Measurements from ENCODE around the gene TRAK2. TPM values are rescaled to one million over a fixed set of nuclear protein-coding genes. Genes with fewer than 3 reads are reported as not detected.

TRAK2 gene
- total RNA-seq, 2 experiments from 2014 or later, result 7.1 to 11.9 TPM

DNA sequence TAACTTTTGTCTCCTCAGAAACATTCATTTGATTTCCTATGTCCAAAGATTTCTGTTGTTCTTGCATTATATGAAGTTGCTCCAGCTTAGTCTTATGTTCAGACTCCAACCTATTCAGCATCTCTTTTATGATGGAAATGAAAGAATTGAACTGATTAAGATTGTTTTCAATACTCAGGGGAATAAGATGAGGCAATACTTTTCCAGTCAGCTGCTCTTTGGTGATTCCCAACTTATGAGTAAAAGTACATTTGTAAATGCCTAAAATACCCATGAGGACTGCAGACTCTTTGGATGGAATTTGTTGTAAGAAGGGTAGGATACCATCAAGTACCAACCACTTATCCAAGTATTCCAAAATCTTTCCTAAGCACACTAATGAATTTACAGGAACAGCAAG, 39.8 kb downstream of the TRAK2 start:
- POLR2A ChIA-PET, result interaction anchor here (0.6 kb wide), 1 partner anchor 34 kb away, joined by 3 read pairs; no protein-coding TSS in a partner anchor
- Histone ChIP-seq H3K4me3 (ENCODE audit: low read depth, low read length, poor library complexity, severe bottlenecking) (no peak overlapping the region), H3K27ac (ENCODE audit: low read depth, low read length, poor library complexity, severe bottlenecking) (no peak overlapping the region), H3K4me2 (ENCODE audit: low read length) (no peak overlapping the region), H3K79me2 (ENCODE audit: insufficient read depth, low read depth, low read length) (peaks cover 4% of the 10 kb centered on the region; the same call in 1 of the 2 replicates), H3K9me3 (ENCODE audit: low read length) (no peaks in the 10 kb centered on the region), H4K20me1 (ENCODE audit: insufficient read depth, low read length) (no peaks in the 10 kb centered on the region), H3K36me3 (ENCODE audit: insufficient read depth, low read length) (0 out of 2 replicates have a peak, but pooled peaks cover 2% of the 10 kb centered on the region), H3K9me2 (ENCODE audit: insufficient read depth, low read length) (no peaks in the 10 kb centered on the region), H3K4me1 (ENCODE audit: insufficient read depth, low read length, poor library complexity, severe bottlenecking) (peaks cover 18% of the 10 kb centered on the region), H2AFZ (ENCODE audit: low read length) (no peak overlapping the region)
- TF ChIP-seq, protein P1, sequence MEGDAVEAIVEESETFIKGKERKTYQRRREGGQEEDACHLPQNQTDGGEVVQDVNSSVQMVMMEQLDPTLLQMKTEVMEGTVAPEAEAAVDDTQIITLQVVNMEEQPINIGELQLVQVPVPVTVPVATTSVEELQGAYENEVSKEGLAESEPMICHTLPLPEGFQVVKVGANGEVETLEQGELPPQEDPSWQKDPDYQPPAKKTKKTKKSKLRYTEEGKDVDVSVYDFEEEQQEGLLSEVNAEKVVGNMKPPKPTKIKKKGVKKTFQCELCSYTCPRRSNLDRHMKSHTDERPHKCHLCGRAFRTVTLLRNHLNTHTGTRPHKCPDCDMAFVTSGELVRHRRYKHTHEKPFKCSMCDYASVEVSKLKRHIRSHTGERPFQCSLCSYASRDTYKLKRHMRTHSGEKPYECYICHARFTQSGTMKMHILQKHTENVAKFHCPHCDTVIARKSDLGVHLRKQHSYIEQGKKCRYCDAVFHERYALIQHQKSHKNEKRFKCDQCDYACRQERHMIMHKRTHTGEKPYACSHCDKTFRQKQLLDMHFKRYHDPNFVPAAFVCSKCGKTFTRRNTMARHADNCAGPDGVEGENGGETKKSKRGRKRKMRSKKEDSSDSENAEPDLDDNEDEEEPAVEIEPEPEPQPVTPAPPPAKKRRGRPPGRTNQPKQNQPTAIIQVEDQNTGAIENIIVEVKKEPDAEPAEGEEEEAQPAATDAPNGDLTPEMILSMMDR (conservative IDR thresholded peaks at IDR 0.05; ENCODE audit: low read length), result no peak
- no peak for TF ChIP-seq EZH2phosphoT487 (IDR thresholded peaks at IDR 0.05; ENCODE audit: borderline replicate concordance, low read depth, low read length)
- intact Hi-C loops (cut with micrococcal nuclease; ENCODE audit: unreplicated experiment), result no loop called here
- no peak for DNase-seq (ENCODE audit: low spot score)
- CTCF ChIA-PET (ENCODE audit: unreplicated experiment), result no interaction called here
- BruUV-seq (replicated peaks), result no TSS peak

DNA sequence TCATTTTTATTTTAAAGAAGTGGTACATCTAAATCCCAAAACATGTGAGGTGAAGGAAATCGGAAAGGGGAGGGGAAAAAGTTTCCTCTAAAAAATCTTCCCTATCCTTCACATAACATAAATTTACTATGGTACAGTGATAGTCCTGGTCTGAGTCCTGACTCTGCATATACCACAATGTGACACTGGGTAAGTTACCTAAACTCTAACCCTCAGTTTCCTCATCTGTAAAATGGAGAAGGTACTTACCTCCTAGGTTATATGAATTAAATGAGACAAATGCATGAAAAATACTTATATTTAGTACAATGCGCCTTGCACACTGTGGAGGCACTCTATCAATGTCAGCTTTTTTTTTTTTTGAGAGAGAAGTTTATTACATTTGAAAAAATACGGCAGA, 42.3 kb downstream of the TRAK2 start:
- no peak for DNase-seq (ENCODE audit: low spot score)
- intact Hi-C loops (cut with micrococcal nuclease; ENCODE audit: unreplicated experiment), result no loop called here
- no peaks in the 10 kb centered on the region for H3K9me2 ChIP-seq (ENCODE audit: insufficient read depth, low read length)
- H3K27ac ChIP-seq (ENCODE audit: low read depth, low read length, poor library complexity, severe bottlenecking), result no peak overlapping the region
- no peaks in the 10 kb centered on the region for H4K20me1 ChIP-seq (ENCODE audit: insufficient read depth, low read length)
- CTCF ChIA-PET (ENCODE audit: unreplicated experiment), result no interaction called here
- POLR2A ChIA-PET, result no interaction called here
- H3K4me1 ChIP-seq (ENCODE audit: insufficient read depth, low read length, poor library complexity, severe bottlenecking), result peaks cover 5% of the 10 kb centered on the region
- H3K36me3 ChIP-seq (ENCODE audit: insufficient read depth, low read length), result 0 out of 2 replicates have a peak, but pooled peaks cover 4% of the 10 kb centered on the region
- no peak overlapping the region for H3K4me3 ChIP-seq (ENCODE audit: low read depth, low read length, poor library complexity, severe bottlenecking)
- BruUV-seq (replicated peaks), result no TSS peak
- TF ChIP-seq, protein P1 (conservative IDR thresholded peaks at IDR 0.05; ENCODE audit: low read length), result no peak
- no peak for TF ChIP-seq EZH2phosphoT487 (IDR thresholded peaks at IDR 0.05; ENCODE audit: borderline replicate concordance, low read depth, low read length)
- no peak overlapping the region for H2AFZ ChIP-seq (ENCODE audit: low read length)
- H3K4me2 ChIP-seq (ENCODE audit: low read length), result no peak overlapping the region
- no peaks in the 10 kb centered on the region for H3K9me3 ChIP-seq (ENCODE audit: low read length)
- no peaks in the 10 kb centered on the region for H3K79me2 ChIP-seq (ENCODE audit: insufficient read depth, low read depth, low read length)

DNA sequence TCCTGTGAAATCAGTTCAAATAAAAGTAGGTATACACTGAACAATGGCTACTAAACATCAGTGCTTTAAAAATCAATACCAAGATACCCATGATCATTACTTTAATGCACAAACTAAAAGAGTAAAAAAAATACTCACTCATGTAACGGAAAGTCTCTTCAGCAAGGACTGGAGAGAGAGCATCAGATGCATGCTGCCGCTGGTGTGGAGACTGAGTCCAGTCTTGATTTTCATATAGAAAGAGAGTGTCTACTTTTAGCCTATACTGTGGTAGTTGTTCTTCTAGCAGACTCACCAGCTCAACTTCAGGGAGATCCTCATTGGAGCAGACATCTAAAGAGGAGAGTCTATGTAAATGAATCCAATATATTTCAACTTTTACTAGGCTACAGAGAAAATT, 44.0 kb downstream of the TRAK2 start:
- no peaks in the 10 kb centered on the region for H4K20me1 ChIP-seq (ENCODE audit: insufficient read depth, low read length)
- ChIA-PET CTCF (ENCODE audit: unreplicated experiment) (no interaction called here), POLR2A (no interaction called here)
- H3K27ac ChIP-seq (ENCODE audit: low read depth, low read length, poor library complexity, severe bottlenecking), result no peak overlapping the region
- no peaks in the 10 kb centered on the region for H3K9me3 ChIP-seq (ENCODE audit: low read length)
- TF ChIP-seq, protein P1 (conservative IDR thresholded peaks at IDR 0.05; ENCODE audit: low read length), result no peak
- no peak for TF ChIP-seq EZH2phosphoT487 (IDR thresholded peaks at IDR 0.05; ENCODE audit: borderline replicate concordance, low read depth, low read length)
- H3K4me2 ChIP-seq (ENCODE audit: low read length), result no peak overlapping the region
- 0 out of 2 replicates have a peak, but pooled peaks cover 4% of the 10 kb centered on the region for H3K36me3 ChIP-seq (ENCODE audit: insufficient read depth, low read length)
- no peak overlapping the region for H2AFZ ChIP-seq (ENCODE audit: low read length)
- H3K9me2 ChIP-seq (ENCODE audit: insufficient read depth, low read length), result no peaks in the 10 kb centered on the region
- no peak overlapping the region for H3K4me3 ChIP-seq (ENCODE audit: low read depth, low read length, poor library complexity, severe bottlenecking)
- intact Hi-C loops (cut with micrococcal nuclease; ENCODE audit: unreplicated experiment), result no loop called here
- BruUV-seq (replicated peaks), result no TSS peak
- H3K79me2 ChIP-seq (ENCODE audit: insufficient read depth, low read depth, low read length), result no peaks in the 10 kb centered on the region
- no peak for DNase-seq (ENCODE audit: low spot score)
- H3K4me1 ChIP-seq (ENCODE audit: insufficient read depth, low read length, poor library complexity, severe bottlenecking), result no peaks in the 10 kb centered on the region

Measured in OCI-LY7 (cell line).